ENCODE results near the gene CCDC92. TPM values are rescaled to one million over a fixed set of nuclear protein-coding genes. Genes with fewer than 3 reads are reported as not detected.

Gene CCDC92
- total and polyA plus RNA-seq, 2 donors (not counting 3 experiments of a cell fraction or from before 2014, with no cell fraction given) = 41.2 to 41.6 TPM

- H3K4me2 ChIP-seq (ENCODE audit: insufficient read depth, low read length) = no peak overlapping the region
- H3K4me1 ChIP-seq (ENCODE audit: control insufficient read depth, extremely low read depth, insufficient read depth, low read length) = no peaks in the 10 kb centered on the region
- H3K79me2 ChIP-seq (ENCODE audit: control insufficient read depth, insufficient read depth, low read length) = no peaks in the 10 kb centered on the region
- no peak for FAIRE-seq
- H3K4me3 ChIP-seq (replicated peaks in 1 of 3; ENCODE audit: insufficient read depth in 1 of 3, low read depth in 1 of 3, low read length in 3 of 3) = no peak overlapping the region
- peaks cover 9 to 18% of the 10 kb centered on the region in 2 experiments for H3K36me3 ChIP-seq (ENCODE audit: control insufficient read depth in 2 of 2, extremely low read depth in 1 of 2, insufficient read depth in 2 of 2, low read length in 2 of 2)
- TF ChIP-seq JUN (IDR thresholded peaks at IDR 0.05; ENCODE audit: borderline replicate concordance, insufficient read depth, insufficient read length, low read depth) (no peak), GATA2 (IDR thresholded peaks at IDR 0.05; ENCODE audit: insufficient read depth, insufficient read length, low read depth, low read length) (no peak), CTCF (IDR thresholded peaks at IDR 0.05; ENCODE audit: extremely low read depth in 1 of 2, insufficient read depth in 1 of 2, low read depth in 1 of 2, low read length in 2 of 2) (no peak)
- no peak overlapping the region for H3K9ac ChIP-seq (replicated peaks; ENCODE audit: extremely low read depth, insufficient read depth, low read length)
- H3K9me1 ChIP-seq (replicated peaks; ENCODE audit: control insufficient read depth, extremely low read depth, insufficient read depth, low read length) = no peaks in the 10 kb centered on the region
- no peak overlapping the region for H3K27ac ChIP-seq (ENCODE audit: insufficient read depth, low read depth, low read length)
- intact Hi-C loops (cut with micrococcal nuclease) = no loop called here
- H4K20me1 ChIP-seq (replicated peaks; ENCODE audit: control insufficient read depth, extremely low read depth, insufficient read depth, low read length) = no peaks in the 10 kb centered on the region
- no peak for DNase-seq (ENCODE audit: low read depth, low spot score)
- H3K27me3 ChIP-seq (ENCODE audit: control insufficient read depth in 2 of 2, insufficient read depth in 2 of 2, low read length in 2 of 2) = no peaks in the 10 kb centered on the region
- dilution Hi-C loops (cut with MboI; ENCODE audit: extremely low pct_ligation_motif_present, low sequenced_read_pairs) = no loop called here
- H2AFZ ChIP-seq (ENCODE audit: low read depth, low read length) = no peak overlapping the region
- POLR2A ChIA-PET = no interaction called here
- CTCF ChIA-PET = no interaction called here
- no TSS peak for BruUV-seq (replicated peaks)
- no peaks in the 10 kb centered on the region for H3K9me3 ChIP-seq (replicated peaks; ENCODE audit: control insufficient read depth, insufficient read depth, low read length)
These were observed 38.9 kb upstream of the CCDC92 start for GRCh38 chr12:124011435-124012115.

- no peak overlapping the region for H3K4me3 ChIP-seq (replicated peaks in 1 of 3; ENCODE audit: insufficient read depth in 1 of 3, low read depth in 1 of 3, low read length in 3 of 3)
- no peaks in the 10 kb centered on the region for H3K9me3 ChIP-seq (replicated peaks; ENCODE audit: control insufficient read depth, insufficient read depth, low read length)
- H2AFZ ChIP-seq (ENCODE audit: low read depth, low read length) = no peak overlapping the region
- no peak for TF ChIP-seq MAX (IDR thresholded peaks at IDR 0.05; ENCODE audit: insufficient read depth, insufficient read length)
- no peak for TF ChIP-seq CTCF (IDR thresholded peaks at IDR 0.05; ENCODE audit: extremely low read depth in 1 of 2, insufficient read depth in 1 of 2, low read depth in 1 of 2, low read length in 2 of 2)
- no peak for TF ChIP-seq POLR2AphosphoS5 (IDR thresholded peaks at IDR 0.05; ENCODE audit: insufficient read depth, low read depth, low read length)
- no peak for TF ChIP-seq JUN (IDR thresholded peaks at IDR 0.05; ENCODE audit: borderline replicate concordance, insufficient read depth, insufficient read length, low read depth)
- no peak for TF ChIP-seq POLR2A (IDR thresholded peaks at IDR 0.05; ENCODE audit: low read depth, low read length)
- no peak for TF ChIP-seq FOS (IDR thresholded peaks at IDR 0.05; ENCODE audit: borderline replicate concordance, insufficient read depth, low read length)
- no peak for TF ChIP-seq MYC (IDR thresholded peaks at IDR 0.05; ENCODE audit: low read depth, low read length)
- TF ChIP-seq EZH2 (IDR thresholded peaks at IDR 0.05; ENCODE audit: borderline replicate concordance, low read depth, low read length, severe bottlenecking) = no peak
- no peak for TF ChIP-seq GATA2 (IDR thresholded peaks at IDR 0.05; ENCODE audit: insufficient read depth, insufficient read length, low read depth, low read length)
- dilution Hi-C loops (cut with MboI; ENCODE audit: extremely low pct_ligation_motif_present, low sequenced_read_pairs) = no loop called here
- no peak overlapping the region for H3K4me2 ChIP-seq (ENCODE audit: insufficient read depth, low read length)
- no peaks in the 10 kb centered on the region for H3K4me1 ChIP-seq (ENCODE audit: control insufficient read depth, extremely low read depth, insufficient read depth, low read length)
- DNase-seq (ENCODE audit: low read depth, low spot score) (no peak), FAIRE-seq (no peak)
- no TSS peak for BruUV-seq (replicated peaks)
- no peaks in the 10 kb centered on the region for H3K27me3 ChIP-seq (ENCODE audit: control insufficient read depth in 2 of 2, insufficient read depth in 2 of 2, low read length in 2 of 2)
- no peaks in the 10 kb centered on the region for H4K20me1 ChIP-seq (replicated peaks; ENCODE audit: control insufficient read depth, extremely low read depth, insufficient read depth, low read length)
- intact Hi-C loops (cut with micrococcal nuclease) = no loop called here
- H3K36me3 ChIP-seq (ENCODE audit: control insufficient read depth in 2 of 2, extremely low read depth in 1 of 2, insufficient read depth in 2 of 2, low read length in 2 of 2) = peaks cover 9 to 18% of the 10 kb centered on the region in 2 experiments
- POLR2A ChIA-PET = no interaction called here
- no peaks in the 10 kb centered on the region for H3K79me2 ChIP-seq (ENCODE audit: control insufficient read depth, insufficient read depth, low read length)
- H3K9ac ChIP-seq (replicated peaks; ENCODE audit: extremely low read depth, insufficient read depth, low read length) = no peak overlapping the region
- CTCF ChIA-PET = no interaction called here
- no peaks in the 10 kb centered on the region for H3K9me1 ChIP-seq (replicated peaks; ENCODE audit: control insufficient read depth, extremely low read depth, insufficient read depth, low read length)
- H3K27ac ChIP-seq (ENCODE audit: insufficient read depth, low read depth, low read length) = no peak overlapping the region
These were observed 38.1 kb upstream of the CCDC92 start for GRCh38 chr12:124010687-124011086.
